ENCODE results near the gene ADAMTS12. TPM values are rescaled to one million over a fixed set of nuclear protein-coding genes. Genes with fewer than 3 reads are reported as not detected.

Gene ADAMTS12
- total and polyA plus RNA-seq, 3 experiments from 2014 or later, result not detected

Other genes with a start within 250 kb of the ADAMTS12 start
- not detected for gene RXFP3, start 44.4 kb upstream of the ADAMTS12 start, total RNA-seq
- gene RXFP3, start 44.4 kb upstream of the ADAMTS12 start, polyA plus RNA-seq, result not detected
- not detected for gene SLC45A2, start 92.7 kb upstream of the ADAMTS12 start, total RNA-seq
- not detected for gene SLC45A2, start 92.7 kb upstream of the ADAMTS12 start, polyA plus RNA-seq
- gene AMACR, start 116.1 kb upstream of the ADAMTS12 start, total RNA-seq, result 10 to 100 TPM; 11.3 to 12.8 TPM
- 7.1 TPM for gene AMACR, start 116.1 kb upstream of the ADAMTS12 start, polyA plus RNA-seq
- 1 to 10 TPM; 1.4 TPM for gene C1QTNF3, start 151.2 kb upstream of the ADAMTS12 start, total RNA-seq
- 0.39 TPM for gene C1QTNF3, start 151.2 kb upstream of the ADAMTS12 start, polyA plus RNA-seq